ENCODE data around the gene CMSS1. TPM values are rescaled to one million over a fixed set of nuclear protein-coding genes. Genes with fewer than 3 reads are reported as not detected.
A peak's percentile ranks its signal among the peaks of the same experiment; 100 is the strongest.

Gene CMSS1
- total RNA-seq, 1 donor from 2014 or later: 34.8 TPM

DNA sequence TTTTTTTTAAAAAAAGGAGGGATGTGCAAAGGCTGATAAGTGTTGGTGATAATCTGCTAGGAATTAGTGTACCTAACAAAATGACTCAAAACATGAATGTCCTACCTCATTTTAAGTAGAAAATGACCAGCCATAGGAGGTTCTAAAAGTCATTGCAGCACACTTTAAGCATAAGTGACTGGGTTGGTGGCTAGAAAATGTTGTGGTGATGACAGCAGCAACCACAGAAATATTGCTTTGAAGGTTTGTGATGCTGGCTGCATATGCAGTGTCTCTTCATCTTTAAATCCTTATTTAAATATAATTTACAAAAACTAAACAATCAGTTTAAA is 55.2 kb downstream of the CMSS1 start:
- DNase-seq: no peak
- no peaks in the 10 kb centered on the region for H3K36me3 ChIP-seq
- peak overlapping the region; percentile 80 for H3K4me3 ChIP-seq
- H3K4me1 ChIP-seq: peaks cover 88% of the 10 kb centered on the region
- H3K27ac ChIP-seq (replicated peaks): peak overlapping the region; percentile 91
- TF ChIP-seq, protein P1, sequence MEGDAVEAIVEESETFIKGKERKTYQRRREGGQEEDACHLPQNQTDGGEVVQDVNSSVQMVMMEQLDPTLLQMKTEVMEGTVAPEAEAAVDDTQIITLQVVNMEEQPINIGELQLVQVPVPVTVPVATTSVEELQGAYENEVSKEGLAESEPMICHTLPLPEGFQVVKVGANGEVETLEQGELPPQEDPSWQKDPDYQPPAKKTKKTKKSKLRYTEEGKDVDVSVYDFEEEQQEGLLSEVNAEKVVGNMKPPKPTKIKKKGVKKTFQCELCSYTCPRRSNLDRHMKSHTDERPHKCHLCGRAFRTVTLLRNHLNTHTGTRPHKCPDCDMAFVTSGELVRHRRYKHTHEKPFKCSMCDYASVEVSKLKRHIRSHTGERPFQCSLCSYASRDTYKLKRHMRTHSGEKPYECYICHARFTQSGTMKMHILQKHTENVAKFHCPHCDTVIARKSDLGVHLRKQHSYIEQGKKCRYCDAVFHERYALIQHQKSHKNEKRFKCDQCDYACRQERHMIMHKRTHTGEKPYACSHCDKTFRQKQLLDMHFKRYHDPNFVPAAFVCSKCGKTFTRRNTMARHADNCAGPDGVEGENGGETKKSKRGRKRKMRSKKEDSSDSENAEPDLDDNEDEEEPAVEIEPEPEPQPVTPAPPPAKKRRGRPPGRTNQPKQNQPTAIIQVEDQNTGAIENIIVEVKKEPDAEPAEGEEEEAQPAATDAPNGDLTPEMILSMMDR (IDR thresholded peaks at IDR 0.05; ENCODE audit: borderline replicate concordance): no peak
- no peaks in the 10 kb centered on the region for H3K27me3 ChIP-seq (ENCODE audit: low read depth)
- intact Hi-C loops (cut with micrococcal nuclease): loop anchor here (10.0 kb wide), 1 partner anchor 52 kb away; no protein-coding TSS in a partner anchor
- H3K9me3 ChIP-seq (replicated peaks): no peaks in the 10 kb centered on the region

DNA sequence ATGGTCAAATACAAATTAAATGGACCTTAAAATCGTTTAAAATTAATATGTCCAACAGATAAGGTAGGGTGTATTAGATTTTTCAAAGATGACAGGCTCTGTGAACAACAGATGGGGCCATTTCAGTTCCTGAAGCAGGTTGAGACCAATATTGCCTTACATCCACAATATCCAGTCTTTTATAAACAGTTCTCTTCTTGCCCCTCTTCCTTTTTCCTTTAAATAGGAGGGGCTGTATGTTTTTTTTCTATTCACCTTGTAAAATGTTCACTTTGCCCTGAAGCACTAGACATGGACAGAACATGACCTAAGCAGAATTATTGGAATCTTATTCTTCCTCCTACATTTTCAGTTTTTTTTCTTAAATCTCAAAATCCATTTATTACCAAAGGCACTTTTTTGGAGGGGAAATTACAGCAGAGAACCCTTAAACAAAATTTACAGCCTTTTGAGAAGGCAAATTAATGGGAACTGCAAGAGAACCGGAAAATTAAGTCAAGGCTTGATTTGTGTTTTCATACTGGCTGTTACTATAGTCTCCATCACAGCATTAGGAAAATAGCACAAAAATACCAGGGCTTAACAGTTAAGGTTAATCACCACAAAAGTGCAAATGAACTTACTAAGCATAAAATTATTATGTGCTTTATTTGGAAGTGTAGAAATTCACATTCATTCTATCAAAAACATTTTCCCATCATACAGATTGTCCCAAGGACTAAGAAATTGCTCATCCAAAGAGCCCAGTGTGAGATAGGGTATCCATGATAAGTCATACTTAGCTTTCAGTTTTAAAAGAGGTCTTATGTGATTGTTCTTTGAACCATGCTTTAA is 55.8 kb downstream of the CMSS1 start:
- H3K4me3 ChIP-seq: peak overlapping the region; percentile 80
- no peaks in the 10 kb centered on the region for H3K36me3 ChIP-seq
- TF ChIP-seq, protein P1 (IDR thresholded peaks at IDR 0.05; ENCODE audit: borderline replicate concordance): no peak
- H3K27ac ChIP-seq (replicated peaks): peak overlapping the region; percentile 91
- peaks cover 88% of the 10 kb centered on the region for H3K4me1 ChIP-seq
- no peak for DNase-seq
- H3K9me3 ChIP-seq (replicated peaks): no peaks in the 10 kb centered on the region
- intact Hi-C loops (cut with micrococcal nuclease): loop anchor here (10.0 kb wide), 1 partner anchor 51 kb away; no protein-coding TSS in a partner anchor
- no peaks in the 10 kb centered on the region for H3K27me3 ChIP-seq (ENCODE audit: low read depth)

DNA sequence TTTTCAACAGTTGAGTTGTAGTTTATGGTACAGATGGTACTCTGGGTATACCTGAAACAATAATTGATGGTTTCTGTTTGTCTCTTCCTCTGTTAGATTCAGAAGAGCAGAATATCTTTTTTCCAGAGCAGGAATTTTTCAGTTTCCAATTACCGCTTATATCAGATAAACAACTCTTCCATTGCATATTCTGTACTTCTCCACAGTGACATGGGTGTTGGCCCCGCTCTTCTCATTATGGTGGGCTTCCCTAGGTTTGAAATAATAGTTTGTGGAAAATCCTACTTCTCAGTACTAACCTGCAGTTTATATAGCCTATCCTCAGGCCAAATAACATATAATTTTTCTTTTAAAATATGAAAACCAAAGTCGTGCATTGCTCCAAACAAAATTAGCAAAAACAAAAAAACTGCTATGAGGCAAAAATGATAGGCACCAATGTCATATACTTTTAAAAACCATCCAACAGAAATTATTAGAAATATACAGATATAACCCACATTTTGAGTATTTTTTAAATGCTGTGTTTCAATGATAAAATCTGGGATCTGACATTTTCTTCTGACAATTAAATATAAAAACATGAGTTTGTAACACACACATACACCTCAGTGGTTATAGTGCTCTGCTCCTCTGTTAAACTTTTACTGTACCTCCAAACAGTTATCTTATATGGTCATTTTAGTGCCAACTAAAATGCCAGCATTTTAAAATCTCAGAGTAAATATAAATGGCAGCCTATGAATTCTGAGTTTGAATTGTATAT is 56.8 kb downstream of the CMSS1 start:
- peak overlapping the region; percentile 91 for H3K27ac ChIP-seq (replicated peaks)
- no peaks in the 10 kb centered on the region for H3K27me3 ChIP-seq (ENCODE audit: low read depth)
- peaks cover 78% of the 10 kb centered on the region for H3K4me1 ChIP-seq
- H3K4me3 ChIP-seq: peak overlapping the region; percentile 80
- no peaks in the 10 kb centered on the region for H3K9me3 ChIP-seq (replicated peaks)
- H3K36me3 ChIP-seq: no peaks in the 10 kb centered on the region
- intact Hi-C loops (cut with micrococcal nuclease): loop anchor here (10.0 kb wide), 1 partner anchor 50 kb away; no protein-coding TSS in a partner anchor
- DNase-seq: no peak
- TF ChIP-seq, protein P1 (IDR thresholded peaks at IDR 0.05; ENCODE audit: borderline replicate concordance): no peak

DNA sequence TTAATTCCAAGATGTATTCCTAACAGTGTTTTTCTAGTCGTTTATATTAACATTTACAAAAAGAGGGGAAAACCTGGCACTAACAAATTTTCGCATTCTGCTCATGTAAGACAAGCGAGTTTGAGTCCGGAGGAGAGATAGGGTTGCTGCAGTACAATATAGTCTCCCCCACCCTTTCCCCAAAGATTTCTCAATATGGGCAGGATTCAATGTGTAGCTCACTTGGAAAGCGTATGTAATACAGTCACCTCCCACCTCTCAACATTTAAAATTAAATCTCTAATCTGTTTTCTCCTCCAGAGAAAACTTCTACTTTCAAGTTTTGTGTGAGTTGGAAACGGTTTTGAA is 57.9 kb downstream of the CMSS1 start:
- peaks cover 71% of the 10 kb centered on the region for H3K4me1 ChIP-seq
- intact Hi-C loops (cut with micrococcal nuclease): loop anchor here (10.0 kb wide), 1 partner anchor 49 kb away; no protein-coding TSS in a partner anchor
- TF ChIP-seq, protein P1 (IDR thresholded peaks at IDR 0.05; ENCODE audit: borderline replicate concordance): no peak
- H3K27ac ChIP-seq (replicated peaks): peak overlapping the region; percentile 91
- H3K9me3 ChIP-seq (replicated peaks): no peaks in the 10 kb centered on the region
- peak overlapping the region; percentile 80 for H3K4me3 ChIP-seq
- no peaks in the 10 kb centered on the region for H3K36me3 ChIP-seq
- no peaks in the 10 kb centered on the region for H3K27me3 ChIP-seq (ENCODE audit: low read depth)
- DNase-seq: no peak

DNA sequence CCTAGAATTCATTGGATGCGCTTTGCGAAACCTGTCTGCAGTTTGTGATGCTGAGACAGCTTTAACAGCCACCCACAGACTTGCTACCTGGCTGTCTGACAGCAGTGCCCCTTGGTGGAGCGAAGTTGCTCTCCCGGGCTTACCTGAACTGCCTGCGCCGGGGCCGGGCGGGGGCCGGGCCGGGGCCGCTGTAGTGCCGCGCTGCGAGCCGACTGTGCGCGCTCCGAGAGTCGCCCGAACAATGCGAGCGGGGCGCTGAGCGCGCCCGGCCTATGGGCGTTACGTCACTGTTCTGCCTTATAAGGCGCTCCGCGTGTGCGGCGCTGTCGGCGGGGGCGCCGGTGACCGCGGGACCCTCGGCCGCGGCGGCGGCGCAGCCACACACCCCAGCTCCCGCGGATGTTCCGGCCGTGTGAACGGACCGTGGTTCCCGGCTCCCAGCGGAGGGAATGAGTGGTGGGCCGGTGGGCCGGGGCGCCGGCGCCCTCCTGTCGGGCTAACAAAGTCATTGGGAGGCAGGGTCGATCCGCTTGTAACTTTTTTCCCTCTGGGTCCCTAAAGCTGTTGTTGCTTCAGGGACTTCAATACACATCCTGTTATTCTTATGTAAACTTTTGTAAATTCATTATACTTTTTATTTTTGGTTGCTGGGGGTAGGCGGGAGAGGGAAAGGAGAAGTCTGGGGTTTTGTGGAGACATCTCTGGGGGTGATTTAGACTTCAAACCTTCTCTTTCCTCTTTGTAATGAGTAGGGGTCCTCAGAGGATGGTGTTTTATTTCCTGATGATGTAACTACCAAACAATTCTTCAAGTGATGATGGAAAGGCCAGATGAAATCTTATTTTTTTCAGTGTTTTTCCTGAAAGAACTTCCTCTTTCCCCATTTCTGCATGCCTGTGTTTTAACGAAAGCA is 58.5 kb downstream of the CMSS1 start:
- DNase-seq: peak; percentile 85
- intact Hi-C loops (cut with micrococcal nuclease): loop anchor here (10.0 kb wide), 1 partner anchor 49 kb away; no protein-coding TSS in a partner anchor
- Histone ChIP-seq H3K27me3 (ENCODE audit: low read depth) (no peaks in the 10 kb centered on the region), H3K9me3 (replicated peaks) (no peaks in the 10 kb centered on the region), H3K4me3 (peak overlapping the region; percentile 80), H3K36me3 (no peaks in the 10 kb centered on the region), H3K4me1 (peaks cover 71% of the 10 kb centered on the region), H3K27ac (replicated peaks) (peak overlapping the region; percentile 91)
- TF ChIP-seq, protein P1 (IDR thresholded peaks at IDR 0.05; ENCODE audit: borderline replicate concordance): peak; percentile 20

All from left ventricle myocardium inferior (tissue), 1 donor.